ENCODE measurements around the gene SNX32.

DNA sequence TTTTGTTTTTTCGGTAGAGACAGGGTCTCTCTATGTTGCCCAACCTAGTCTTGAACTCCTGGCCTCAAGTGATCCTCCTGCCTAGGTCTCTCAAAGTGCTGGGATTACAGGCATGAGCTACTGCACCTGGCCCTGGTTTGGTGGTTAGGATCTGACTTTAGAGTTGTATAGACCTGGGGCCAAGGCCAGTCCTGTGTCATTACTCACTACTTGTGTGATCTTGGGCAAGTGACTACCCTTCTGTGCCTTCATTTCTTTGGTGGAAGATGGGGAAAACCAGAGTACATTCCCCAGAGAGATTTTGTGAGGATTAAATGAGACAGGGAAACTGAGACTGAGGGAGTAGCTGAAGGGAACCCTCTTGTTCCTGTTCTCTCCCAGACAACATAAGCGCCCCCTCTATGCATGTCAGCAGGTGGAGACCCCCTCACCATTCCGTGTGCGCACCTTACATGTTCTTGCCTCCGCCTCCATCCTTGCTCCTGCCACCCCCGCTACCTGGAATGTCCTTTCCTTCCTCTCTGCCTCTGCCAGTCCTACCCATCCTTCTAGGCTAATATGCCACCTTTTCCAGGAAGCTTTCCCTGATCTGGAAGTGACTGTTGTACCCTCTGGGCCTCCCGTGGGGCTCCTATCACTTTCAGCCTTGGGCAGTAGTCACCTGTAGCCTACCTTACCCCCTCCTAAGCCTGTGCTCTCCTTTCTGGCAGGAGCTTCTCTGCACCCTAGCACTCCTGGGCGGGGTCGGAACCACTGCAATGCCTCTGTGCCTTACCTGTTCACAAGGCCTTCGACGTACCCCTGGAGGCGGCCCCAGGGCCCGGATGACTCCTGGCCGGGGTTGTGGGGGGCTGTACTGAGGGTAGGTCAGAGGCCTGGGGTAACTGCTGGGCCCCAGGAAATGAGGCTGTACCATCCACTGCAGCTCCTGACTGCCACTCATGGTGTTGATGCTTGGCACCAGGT lies 62.6 kb downstream of the SNX32 start:
- TF ChIP-seq CTCF (IDR thresholded peaks at IDR 0.05) (no peak), POLR2A (IDR thresholded peaks at IDR 0.05) (no peak)
